GM21360 (cell line): ENCODE data around the gene SLC36A3.
A peak's percentile ranks its signal among the peaks of the same experiment; 100 is the strongest.
"Not testable (repeated sequence)": the region's sequence is repeated elsewhere in the genome, so short reads cannot be mapped to it uniquely, and the experiment has no call there.

Experiments used
- ATAC-seq: cut with Tn5 transposase; IDR thresholded peaks from one replicate; pipeline ENCODE4 v1.9.1; 2021; ENCODE audit warnings: mild to moderate bottlenecking, moderate library complexity; ENCODE audit not compliant: unreplicated experiment

SLC36A3 gene

DNA sequence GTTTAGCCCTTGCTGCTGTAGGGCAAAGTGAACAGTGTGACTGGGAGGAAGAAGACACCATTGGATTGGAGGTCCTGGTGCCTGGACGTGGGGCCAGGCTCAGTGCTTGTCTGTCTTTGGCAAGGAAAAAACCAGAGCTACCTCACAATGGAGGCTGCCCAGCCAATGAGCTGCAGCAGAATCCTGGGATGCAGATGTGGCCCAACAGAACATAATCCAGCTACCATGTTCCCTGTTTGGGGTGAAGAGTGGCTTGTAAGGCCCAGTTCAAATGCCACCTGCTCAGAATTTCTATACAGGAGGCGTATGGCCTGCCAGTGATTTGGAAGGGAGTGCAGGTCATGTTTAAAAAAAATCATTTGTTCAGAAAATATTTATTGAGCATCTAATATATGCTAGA, at the start of gene SLC36A3:
SLC36A3 (minus strand) TSS at position 101 of the 400 bp plus-strand sequence. CDS start 412 bp downstream, outside the sequence.
- no peak for ATAC-seq

DNA sequence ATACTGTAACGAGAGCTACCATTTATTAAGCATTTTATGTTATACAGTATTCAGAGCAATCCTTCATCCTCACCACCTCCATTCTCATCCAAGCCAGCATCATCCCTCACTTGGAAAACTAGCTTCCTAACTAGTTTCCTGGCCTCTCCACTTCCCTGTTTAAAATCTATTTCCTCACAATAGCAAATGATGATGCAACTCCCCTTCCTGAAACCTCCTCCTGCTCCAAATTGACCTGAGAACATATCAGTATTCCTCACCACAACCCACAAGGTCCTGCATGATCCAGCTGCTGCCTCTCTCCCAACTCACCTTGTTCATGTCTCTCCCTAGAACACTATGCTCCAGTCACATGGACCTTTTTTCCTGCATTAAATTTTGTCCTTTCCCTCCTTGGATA, 48.1 kb upstream of the SLC36A3 start:
- no peak for ATAC-seq

GRCh38 chr5:151348789-151349188, 45.2 kb upstream of the SLC36A3 start:
- no peak for ATAC-seq

DNA sequence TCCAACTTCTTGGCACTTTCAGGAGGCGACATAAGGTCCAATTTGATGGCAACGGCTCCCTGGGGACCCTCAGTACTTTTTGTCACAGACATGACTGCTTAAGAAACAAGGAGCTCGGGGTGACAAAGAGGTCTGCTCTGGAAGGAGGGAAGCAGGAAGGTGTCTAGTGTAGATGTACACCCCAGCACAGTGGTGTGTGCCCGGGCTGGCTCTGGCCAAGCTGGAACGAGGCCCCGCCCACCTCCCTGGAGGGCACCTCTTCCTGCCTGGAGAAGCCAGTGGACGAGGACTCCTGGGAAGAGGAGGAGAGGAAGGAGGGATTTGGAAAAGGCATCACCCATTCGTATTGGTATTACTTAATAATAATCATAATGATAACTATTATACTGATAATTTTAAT, 43.8 kb upstream of the SLC36A3 start, which contains the start of gene SLC36A2:
SLC36A2 (minus strand) TSS at position 191 of the 400 bp plus-strand sequence; CDS start at position 92, 99 bp downstream.
- no peak for ATAC-seq

DNA sequence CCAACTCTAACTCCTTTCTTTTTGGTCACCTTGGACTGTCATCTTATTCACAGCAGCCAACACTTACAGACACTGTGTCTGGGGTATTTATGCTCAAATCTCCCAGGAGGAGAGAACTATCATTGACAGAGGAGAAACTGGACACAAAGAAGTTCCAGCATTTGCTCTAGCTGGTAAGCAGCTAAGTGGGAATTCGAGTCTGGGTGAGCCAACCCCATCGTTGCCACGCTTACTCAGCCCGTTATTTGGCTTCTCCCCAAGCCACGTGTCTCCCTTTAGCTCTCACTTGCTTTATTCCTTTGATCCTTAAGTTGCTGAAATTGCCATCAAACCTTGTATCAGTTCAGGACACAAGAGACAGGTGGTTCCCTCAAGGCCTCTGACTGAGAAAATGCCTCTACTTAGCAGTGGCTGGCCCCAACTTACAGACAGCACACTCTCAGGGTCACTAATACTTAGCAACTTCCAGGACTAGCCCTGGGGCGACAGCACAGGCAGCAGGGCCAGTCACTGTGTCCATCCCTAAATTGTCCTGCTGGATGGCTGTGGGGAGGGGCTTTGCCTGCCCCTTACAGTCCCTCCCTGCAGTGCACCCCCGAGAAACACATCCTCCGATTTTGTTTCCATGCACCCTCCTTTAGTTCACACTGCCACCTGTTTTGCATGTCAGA, 42.4 kb upstream of the SLC36A3 start:
- ATAC-seq, result no peak

DNA sequence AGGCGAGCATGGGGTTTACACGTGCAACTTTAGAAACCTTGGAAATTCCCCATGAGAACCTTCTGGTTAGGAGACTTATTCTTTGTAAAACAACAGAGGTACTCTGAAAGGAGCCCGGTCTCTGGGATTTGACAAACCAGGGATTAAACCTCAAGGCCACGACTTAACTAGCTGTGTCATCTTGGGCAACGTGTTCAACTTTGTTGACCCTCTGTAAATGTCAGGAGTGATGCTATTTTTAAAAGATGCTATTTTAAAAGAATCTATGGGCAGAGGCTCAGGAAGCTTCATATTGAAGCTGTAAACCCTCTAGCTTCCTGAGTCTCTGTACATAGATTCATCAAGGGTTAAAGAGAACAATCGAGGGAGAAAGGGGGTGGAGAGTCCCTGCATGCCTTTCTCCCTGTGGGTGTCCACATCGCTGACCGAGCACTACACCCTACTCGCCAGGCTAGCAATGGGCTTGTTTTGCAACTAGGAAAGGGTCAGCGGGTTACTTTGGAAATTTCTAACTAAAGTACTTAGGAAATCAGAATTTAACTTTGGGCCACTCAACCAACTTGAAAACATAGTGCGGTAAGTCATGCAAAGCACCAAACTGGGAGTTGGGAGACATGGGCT, 41.7 kb upstream of the SLC36A3 start:
- no peak for ATAC-seq

GRCh38 chr5:151344088-151344487, 40.5 kb upstream of the SLC36A3 start:
- ATAC-seq, result no peak

- ATAC-seq, result no peak
Measured at GRCh38 chr5:151340004-151340403, 36.4 kb upstream of the SLC36A3 start.

DNA sequence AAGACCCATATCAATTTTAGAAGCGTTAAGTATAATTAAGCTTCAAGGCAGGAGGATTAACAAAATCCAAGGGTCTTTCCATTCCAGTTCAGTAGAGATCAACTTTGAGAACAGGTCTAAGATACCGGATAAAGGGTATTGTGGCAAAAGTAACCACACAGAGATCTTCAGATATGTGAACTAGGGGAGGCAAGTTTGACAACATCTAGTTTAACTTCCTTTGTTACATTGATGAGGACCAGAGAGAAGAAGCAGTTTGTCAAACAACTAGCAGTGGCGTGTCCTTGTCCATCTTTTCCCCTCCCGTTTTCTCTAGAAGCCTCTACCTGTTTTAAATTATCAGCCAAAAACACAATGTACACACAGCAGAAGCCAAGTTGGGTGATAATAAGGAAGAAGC, 35.2 kb upstream of the SLC36A3 start:
- ATAC-seq, result no peak

GRCh38 chr5:151332857-151333256, 29.3 kb upstream of the SLC36A3 start:
- no peak for ATAC-seq

DNA sequence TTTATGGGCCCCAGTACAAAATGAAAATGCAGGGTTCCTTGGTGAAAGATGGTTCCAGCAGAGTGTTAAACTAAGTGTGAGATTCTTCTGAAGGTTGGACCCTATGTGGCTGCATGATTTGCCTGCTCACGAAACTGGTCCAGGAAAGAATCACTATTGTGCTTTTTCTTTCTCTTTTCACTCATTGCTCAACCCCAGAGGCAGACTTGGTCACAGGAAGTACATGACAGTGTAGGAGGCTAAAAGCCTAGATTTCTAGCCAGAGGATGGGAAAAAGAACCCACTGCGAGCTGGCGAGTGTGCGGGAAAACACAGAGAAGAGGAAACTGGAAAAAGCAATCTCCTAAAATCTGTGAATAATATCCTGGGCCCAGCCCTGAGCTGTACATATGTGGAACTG, 25.2 kb upstream of the SLC36A3 start:
- no peak for ATAC-seq

DNA sequence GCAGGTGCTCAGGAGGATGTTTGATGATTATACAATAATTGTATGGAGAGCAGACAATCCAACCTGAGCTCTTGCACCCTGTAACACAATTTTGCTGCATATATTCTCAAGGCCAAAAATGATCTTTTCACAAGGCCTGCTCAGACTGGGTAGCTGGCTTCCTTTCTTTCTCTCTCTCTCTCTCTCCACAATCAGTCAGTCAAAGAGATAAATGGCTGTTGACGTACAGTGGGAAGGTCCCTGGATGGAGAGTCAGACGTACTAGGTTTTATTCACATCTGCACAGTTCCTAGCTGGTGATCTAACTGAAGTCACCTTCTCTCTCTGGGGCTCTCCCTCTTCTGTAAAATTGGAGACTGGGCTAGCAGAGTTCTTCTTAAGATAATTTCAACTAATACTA, 24.0 kb upstream of the SLC36A3 start:
- ATAC-seq, result no peak

GRCh38 chr5:151326266-151326665, 22.7 kb upstream of the SLC36A3 start:
- no peak for ATAC-seq

DNA sequence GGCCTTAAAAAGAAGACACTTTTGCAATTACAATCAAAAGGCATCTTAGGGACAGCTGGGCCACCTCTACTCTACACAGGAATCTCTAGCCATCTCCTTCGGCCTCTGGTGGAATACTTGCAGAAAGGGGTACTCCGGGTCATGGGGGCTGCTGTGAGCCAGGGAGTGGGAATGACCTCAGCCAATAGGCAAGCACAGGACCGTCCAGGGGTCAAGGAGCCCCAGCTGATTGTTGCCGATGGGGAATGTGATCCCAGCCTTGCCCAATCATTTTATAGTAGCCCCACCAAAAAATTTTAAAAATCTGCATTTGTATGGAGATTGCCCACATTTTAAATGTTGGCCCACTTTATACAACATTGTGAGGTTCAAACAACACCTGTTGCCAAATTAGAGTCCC, 16.9 kb upstream of the SLC36A3 start:
- ATAC-seq, result no peak

- ATAC-seq, result peak; percentile 55
Measured at GRCh38 chr5:151318850-151319732, 15.5 kb upstream of the SLC36A3 start.

GRCh38 chr5:151317871-151318270, 14.3 kb upstream of the SLC36A3 start:
- ATAC-seq, result no peak

GRCh38 chr5:151315998-151316597, 12.5 kb upstream of the SLC36A3 start:
- ATAC-seq, result peak; percentile 80

- ATAC-seq, result no peak
Measured at GRCh38 chr5:151313357-151313756, 9.8 kb upstream of the SLC36A3 start.

DNA sequence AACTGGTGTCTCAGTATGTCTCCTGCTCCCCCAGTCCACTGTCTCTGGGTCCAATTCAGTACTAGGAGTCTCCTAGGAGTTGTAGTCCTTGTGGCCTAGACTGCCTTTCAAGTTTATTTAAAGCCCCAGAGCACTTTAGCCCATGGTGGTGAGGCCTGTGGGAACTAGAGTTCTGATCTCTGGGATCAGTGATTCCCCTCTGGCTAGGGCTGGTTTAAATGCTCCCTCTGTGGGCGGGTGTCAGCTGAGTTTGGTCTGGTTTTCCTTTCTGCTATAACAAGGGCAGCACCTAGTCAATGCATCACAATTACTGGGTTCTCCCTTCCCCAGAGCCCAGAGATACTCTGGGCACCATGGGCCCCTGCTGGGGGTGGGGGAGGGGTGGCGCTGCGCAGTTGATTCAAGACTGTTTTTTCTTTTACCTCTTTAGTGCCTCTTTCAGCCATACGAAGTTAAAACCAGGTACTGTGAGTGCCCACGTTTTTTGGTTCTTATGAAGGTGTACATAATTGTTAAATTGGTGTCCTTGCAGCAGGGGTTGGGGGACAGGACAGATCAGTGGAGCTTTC, 9.3 kb upstream of the SLC36A3 start:
- ATAC-seq, result no peak

GRCh38 chr5:151310932-151311331, 7.4 kb upstream of the SLC36A3 start:
- no peak for ATAC-seq

- not testable (repeated sequence) for ATAC-seq
Measured at GRCh38 chr5:151309821-151310220, 6.3 kb upstream of the SLC36A3 start.
